Activated CD4-positive, alpha-beta T cell treated with anti-CD3 and anti-CD28 coated beads for 36 hours (primary cell): Measurements from ENCODE around the gene URB1. TPM values are rescaled to one million over a fixed set of nuclear protein-coding genes. Genes with fewer than 3 reads are reported as not detected.
A peak's percentile ranks its signal among the peaks of the same experiment; 100 is the strongest.

Experiments
- ATAC-seq: fragments of 200-7000 bp; cut with Tn5 transposase; one replicate; pipeline ENCODE4 v1.10.0; 2021; ENCODE audit warnings: mild to moderate bottlenecking, moderate library complexity
- CTCF ChIA-PET: fragments of 350-600 bp; sonication (Branson Sonifier 250); formaldehyde crosslinking; loops from one replicate; lab custom pipeline; 2021; ENCODE audit warnings: antibody characterized with exemption; lab: Charles Lee
- POLR2A ChIA-PET: fragments of 350-600 bp; sonication (Branson Sonifier 250); formaldehyde crosslinking; loops from one replicate; lab custom pipeline; 2021; ENCODE audit warnings: antibody characterized with exemption, inconsistent platforms; lab: Charles Lee
- DNase-seq: peaks from one replicate; pipeline ENCODE4 v3.0.0-alpha.2; 2020
- H3K27ac Mint-ChIP-seq: one replicate; pipeline ENCODE4 v1.8.0; 2021; ENCODE audit warnings: mixed read lengths
- H3K27me3 Mint-ChIP-seq: one replicate; pipeline ENCODE4 v1.8.0; 2021; ENCODE audit warnings: mixed read lengths
- H3K36me3 Mint-ChIP-seq: one replicate; pipeline ENCODE4 v1.8.0; 2021; ENCODE audit warnings: low read depth, mixed read lengths
- H3K4me1 Mint-ChIP-seq: one replicate; pipeline ENCODE4 v1.8.0; 2021; ENCODE audit warnings: mixed read lengths
- H3K4me3 Mint-ChIP-seq: one replicate; pipeline ENCODE4 v1.8.0; 2021; ENCODE audit warnings: mild to moderate bottlenecking, moderate library complexity, mixed read lengths
- H3K9me3 Mint-ChIP-seq: one replicate; pipeline ENCODE4 v1.8.0; 2021; ENCODE audit warnings: low read depth, mixed read lengths
- intact Hi-C, 2 experiments: fragments of 100-400 bp; cut with DNase I in 1 of 2; cut with micrococcal nuclease in 1 of 2; formaldehyde crosslinking; loops; one replicate each; pipeline versions ENCODE4 v1.14.2 to v1.15.1; 2022 to 2024; cut with DNase I, micrococcal nuclease
- total RNA-seq, 2 experiments: library from RNA; stranded (reverse); gene quantifications; one replicate each; pipeline ENCODE4 v1.2.3, GENCODE V29; 2021

URB1 gene
- total RNA-seq, 2 experiments from 2014 or later = 24.6 to 28.5 TPM

DNA sequence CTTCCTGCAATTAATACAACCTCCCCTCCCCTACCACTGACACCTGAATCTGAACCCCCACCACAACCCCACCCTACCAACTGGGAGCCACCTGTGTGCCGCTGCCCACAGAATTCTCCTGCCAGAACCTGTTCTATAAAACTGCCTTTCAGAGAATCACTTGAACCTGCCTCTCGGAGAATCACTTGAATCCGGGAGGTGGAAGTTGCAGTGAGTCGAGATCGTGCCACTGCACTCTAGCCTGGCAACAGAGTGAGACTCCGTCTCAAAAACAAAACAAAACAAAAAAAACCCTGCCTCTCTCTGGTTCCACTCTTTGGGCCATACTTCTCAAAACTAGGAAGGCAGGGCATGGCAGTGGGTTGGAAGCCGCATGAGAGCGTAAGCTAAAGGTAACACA, 5.7 kb downstream of the URB1 start:
- intact Hi-C loops = no loop called here
- Mint-ChIP-seq H3K4me1 (peaks cover 59% of the 10 kb centered on the region), H3K9me3 (no peaks in the 10 kb centered on the region), H3K27me3 (no peaks in the 10 kb centered on the region), H3K36me3 (peaks cover 60% of the 10 kb centered on the region), H3K27ac (peak overlapping the region; percentile 48), H3K4me3 (no peak overlapping the region)
- POLR2A ChIA-PET = interaction anchor here (0.5 kb wide), 1 partner anchor 334 kb away, joined by 8 read pairs; no protein-coding TSS in a partner anchor
- no peak for DNase-seq
- CTCF ChIA-PET = interaction anchor here (0.5 kb wide), 1 partner anchor 340 kb away, joined by 5 read pairs; no protein-coding TSS in a partner anchor
- no peak for ATAC-seq

- DNase-seq (no peak), ATAC-seq (peak; percentile 55)
- H3K27me3 Mint-ChIP-seq = no peaks in the 10 kb centered on the region
- no peak overlapping the region for H3K27ac Mint-ChIP-seq
- peaks cover 54% of the 10 kb centered on the region for H3K4me1 Mint-ChIP-seq
- H3K36me3 Mint-ChIP-seq = peaks cover 58% of the 10 kb centered on the region
- ChIA-PET CTCF (interaction anchor here (0.9 kb wide), 1 partner anchor 186 kb away, joined by 3 read pairs; no protein-coding TSS in a partner anchor), POLR2A (no interaction called here)
- no peaks in the 10 kb centered on the region for H3K9me3 Mint-ChIP-seq
- H3K4me3 Mint-ChIP-seq = no peak overlapping the region
- intact Hi-C loops = no loop called here
Observed at GRCh38 chr21:32386195-32386870, 6.5 kb downstream of the URB1 start.

DNA sequence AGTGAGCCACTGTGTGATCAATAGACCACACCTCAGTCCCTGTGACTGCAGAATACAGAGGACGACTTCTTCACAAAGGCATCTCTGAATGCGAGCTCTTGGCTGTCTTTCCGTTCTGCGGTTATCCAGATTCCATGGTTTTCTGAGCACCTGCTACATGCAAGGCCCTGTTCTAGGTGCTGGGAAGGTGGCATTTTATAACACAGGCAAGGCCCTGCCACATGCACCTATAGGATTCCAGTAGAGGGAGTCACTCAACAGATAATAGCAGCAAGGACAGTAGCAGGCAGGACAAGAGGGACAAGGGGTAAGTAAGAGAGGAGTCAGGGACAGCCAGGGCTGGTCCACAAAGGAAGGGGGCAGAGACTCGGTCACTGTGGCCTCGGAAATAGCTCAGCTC, 9.0 kb downstream of the URB1 start:
- H3K27ac Mint-ChIP-seq = no peak overlapping the region
- CTCF ChIA-PET = interaction anchor here (0.6 kb wide), 1 partner anchor 185 kb away, joined by 3 read pairs; no protein-coding TSS in a partner anchor
- peaks cover 66% of the 10 kb centered on the region for H3K36me3 Mint-ChIP-seq
- POLR2A ChIA-PET = interaction anchor here (0.6 kb wide), 1 partner anchor 388 kb away, joined by 3 read pairs; the partner anchor contains the start of gene PAXBP1
- intact Hi-C loops = no loop called here
- peaks cover 29% of the 10 kb centered on the region for H3K4me1 Mint-ChIP-seq
- H3K4me3 Mint-ChIP-seq = no peak overlapping the region
- no peaks in the 10 kb centered on the region for H3K27me3 Mint-ChIP-seq
- ATAC-seq (no peak), DNase-seq (no peak)
- H3K9me3 Mint-ChIP-seq = no peaks in the 10 kb centered on the region

DNA sequence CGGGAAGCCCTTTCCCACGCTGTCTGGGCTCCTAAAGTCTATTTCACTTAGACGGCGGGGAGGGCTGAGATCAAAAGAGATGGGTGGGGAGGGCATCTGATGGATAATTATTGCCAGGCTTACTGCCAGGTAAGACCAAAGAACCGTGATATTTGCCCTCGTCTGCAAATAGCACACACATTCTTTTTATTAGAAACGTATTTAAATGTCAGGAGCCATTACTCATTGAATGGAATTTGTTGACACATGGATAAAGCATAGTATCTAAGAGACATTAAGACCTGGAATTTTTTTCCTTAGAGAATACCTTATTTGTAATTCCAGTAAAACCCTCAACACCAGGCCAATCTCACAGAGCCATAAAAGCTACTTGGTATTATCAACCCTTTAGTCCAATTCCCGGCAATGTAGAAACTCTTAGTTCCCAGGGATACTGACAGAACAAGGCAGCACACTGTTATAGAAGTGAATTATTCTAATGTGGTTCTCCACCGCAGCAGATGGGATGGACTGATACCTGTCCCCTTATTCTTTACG, 10.6 kb downstream of the URB1 start:
- ATAC-seq (no peak), DNase-seq (no peak)
- Mint-ChIP-seq H3K9me3 (no peaks in the 10 kb centered on the region), H3K36me3 (peaks cover 70% of the 10 kb centered on the region), H3K27me3 (no peaks in the 10 kb centered on the region), H3K4me3 (no peak overlapping the region), H3K4me1 (peaks cover 17% of the 10 kb centered on the region), H3K27ac (no peak overlapping the region)
- ChIA-PET CTCF (no interaction called here), POLR2A (no interaction called here)
- intact Hi-C loops = no loop called here

GRCh38 chr21:32381571-32381970, 11.2 kb downstream of the URB1 start:
- POLR2A ChIA-PET = no interaction called here
- Mint-ChIP-seq H3K9me3 (no peaks in the 10 kb centered on the region), H3K4me1 (peaks cover 11% of the 10 kb centered on the region), H3K4me3 (no peak overlapping the region), H3K36me3 (peaks cover 73% of the 10 kb centered on the region), H3K27ac (no peak overlapping the region), H3K27me3 (no peaks in the 10 kb centered on the region)
- intact Hi-C loops = no loop called here
- ATAC-seq (no peak), DNase-seq (no peak)
- CTCF ChIA-PET = no interaction called here

DNA sequence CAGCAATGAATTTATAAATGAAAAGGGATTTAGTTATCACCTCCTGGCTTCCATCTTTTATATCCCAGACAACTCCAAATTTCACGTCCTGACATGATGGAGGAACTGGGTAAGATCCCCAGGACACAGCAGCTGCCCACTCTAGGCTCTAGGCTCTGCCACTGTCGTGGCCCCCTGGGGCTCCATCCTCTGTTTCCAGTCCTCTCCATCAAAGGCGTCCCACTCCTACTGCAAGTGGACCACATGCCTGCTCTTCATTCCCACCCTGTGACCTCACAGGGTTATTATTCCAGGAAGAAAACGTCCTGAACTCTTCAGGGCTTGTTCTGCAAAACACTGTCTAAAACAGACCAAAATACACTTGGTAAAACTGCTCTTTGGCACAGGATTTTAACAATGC, 11.9 kb downstream of the URB1 start:
- ChIA-PET CTCF (no interaction called here), POLR2A (no interaction called here)
- Mint-ChIP-seq H3K9me3 (no peaks in the 10 kb centered on the region), H3K36me3 (peaks cover 77% of the 10 kb centered on the region), H3K27me3 (no peaks in the 10 kb centered on the region), H3K4me3 (no peak overlapping the region), H3K27ac (no peak overlapping the region), H3K4me1 (peaks cover 9% of the 10 kb centered on the region)
- intact Hi-C loops = no loop called here
- DNase-seq (no peak), ATAC-seq (no peak)

DNA sequence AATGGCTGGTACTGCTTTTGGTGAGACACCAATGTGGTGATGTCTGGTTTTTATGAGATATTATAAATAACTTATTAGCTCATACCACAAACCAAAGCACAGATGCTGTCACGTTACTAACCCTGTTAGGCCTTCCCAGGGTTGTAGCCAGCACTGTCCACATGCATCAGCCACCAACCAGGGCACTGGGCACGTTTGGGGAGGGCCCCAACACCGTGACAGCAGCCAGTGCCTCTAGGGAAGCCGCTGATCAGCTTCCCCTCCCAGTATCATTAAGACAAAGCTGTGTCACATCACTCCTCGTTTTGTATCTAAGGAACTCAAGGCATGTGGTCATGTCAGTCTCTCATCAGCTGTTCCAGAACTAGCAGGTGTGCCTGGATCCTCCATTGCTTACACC, 13.9 kb downstream of the URB1 start:
- Mint-ChIP-seq H3K4me1 (no peaks in the 10 kb centered on the region), H3K36me3 (peaks cover 62% of the 10 kb centered on the region), H3K9me3 (no peaks in the 10 kb centered on the region), H3K27ac (no peak overlapping the region), H3K4me3 (no peak overlapping the region), H3K27me3 (no peaks in the 10 kb centered on the region)
- DNase-seq (no peak), ATAC-seq (no peak)
- ChIA-PET CTCF (interaction anchor here (0.7 kb wide), 1 partner anchor 222 kb away, joined by 3 read pairs; no protein-coding TSS in a partner anchor), POLR2A (no interaction called here)
- intact Hi-C loops = no loop called here

DNA sequence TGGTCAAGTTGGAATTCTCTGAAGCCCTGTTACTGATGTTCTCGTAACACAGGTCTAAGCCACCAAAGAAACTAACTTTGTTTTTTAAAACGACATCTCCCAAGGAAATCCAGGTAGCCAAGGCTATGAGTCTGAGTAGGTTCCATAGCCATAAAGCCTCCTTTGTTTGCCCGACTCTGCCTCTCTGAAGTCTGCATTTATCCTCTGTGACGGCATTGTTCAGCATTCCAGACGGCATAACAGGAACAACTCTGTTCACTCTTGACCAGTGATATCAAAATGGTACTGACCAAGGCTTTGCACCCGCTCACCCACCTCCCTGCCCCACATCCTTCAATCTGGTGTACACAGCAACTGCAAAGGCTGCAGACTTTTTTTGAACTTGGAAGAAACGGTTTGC, 14.8 kb downstream of the URB1 start:
- Mint-ChIP-seq H3K27ac (no peak overlapping the region), H3K4me1 (no peaks in the 10 kb centered on the region), H3K9me3 (no peaks in the 10 kb centered on the region), H3K27me3 (no peaks in the 10 kb centered on the region), H3K4me3 (no peak overlapping the region), H3K36me3 (peaks cover 54% of the 10 kb centered on the region)
- DNase-seq = no peak
- ChIA-PET POLR2A (no interaction called here), CTCF (no interaction called here)
- no peak for ATAC-seq
- intact Hi-C loops = no loop called here

DNA sequence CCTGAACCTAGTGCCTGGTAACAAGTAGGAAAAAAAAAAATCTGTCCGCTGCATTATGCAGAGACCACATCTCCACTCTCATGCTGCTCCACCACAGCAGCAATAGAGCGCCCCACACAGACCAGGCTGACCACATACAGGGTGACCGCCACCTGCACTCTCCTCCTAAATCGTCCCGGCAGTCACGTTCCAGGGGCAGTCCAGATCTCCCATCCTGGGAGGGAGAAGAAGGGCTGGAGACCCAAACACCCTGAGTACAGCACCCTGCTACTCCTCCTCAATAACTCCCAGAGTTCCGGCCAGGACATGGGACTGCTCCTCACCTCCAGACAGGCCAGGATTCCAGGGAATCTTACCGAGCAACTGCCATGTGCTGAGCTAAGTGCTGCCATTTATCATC, 15.3 kb downstream of the URB1 start:
- H3K4me1 Mint-ChIP-seq = no peaks in the 10 kb centered on the region
- H3K4me3 Mint-ChIP-seq = no peak overlapping the region
- ATAC-seq (no peak), DNase-seq (no peak)
- POLR2A ChIA-PET = no interaction called here
- peaks cover 53% of the 10 kb centered on the region for H3K36me3 Mint-ChIP-seq
- CTCF ChIA-PET = interaction anchor here (0.7 kb wide), 1 partner anchor 68 kb away, joined by 4 read pairs; no protein-coding TSS in a partner anchor
- H3K27me3 Mint-ChIP-seq = no peaks in the 10 kb centered on the region
- intact Hi-C loops = no loop called here
- H3K27ac Mint-ChIP-seq = no peak overlapping the region
- no peaks in the 10 kb centered on the region for H3K9me3 Mint-ChIP-seq

DNA sequence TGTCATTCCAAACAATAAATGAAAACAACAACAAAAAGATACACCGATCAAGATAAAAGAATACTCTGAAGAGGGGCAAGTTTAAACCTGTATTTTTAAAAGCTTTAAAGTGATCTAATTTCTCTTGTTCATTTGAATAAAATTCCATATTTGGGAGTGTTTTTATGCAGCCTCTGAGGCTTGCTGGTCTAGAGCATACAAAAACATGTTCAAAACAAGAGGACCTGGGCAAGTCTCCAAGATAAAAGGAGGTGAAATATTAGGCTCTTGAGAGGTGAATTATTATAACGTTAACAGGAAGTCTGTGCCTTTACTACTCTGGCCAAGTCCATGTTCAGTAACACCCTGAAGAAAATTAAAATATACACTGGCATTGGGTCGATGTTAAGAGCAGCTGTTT, 20.1 kb downstream of the URB1 start:
- no peaks in the 10 kb centered on the region for H3K27me3 Mint-ChIP-seq
- H3K9me3 Mint-ChIP-seq = no peaks in the 10 kb centered on the region
- intact Hi-C loops = no loop called here
- ChIA-PET CTCF (interaction anchor here (1.3 kb wide), 1 partner anchor 228 kb away, joined by 6 read pairs; no protein-coding TSS in a partner anchor), POLR2A (interaction anchor here (0.6 kb wide), 1 partner anchor 209 kb away, joined by 3 read pairs; no protein-coding TSS in a partner anchor)
- peaks cover 55% of the 10 kb centered on the region for H3K36me3 Mint-ChIP-seq
- peaks cover 14% of the 10 kb centered on the region for H3K4me1 Mint-ChIP-seq
- no peak for DNase-seq
- no peak overlapping the region for H3K27ac Mint-ChIP-seq
- H3K4me3 Mint-ChIP-seq = no peak overlapping the region
- no peak for ATAC-seq

GRCh38 chr21:32371913-32372314, 20.9 kb downstream of the URB1 start:
- Mint-ChIP-seq H3K4me1 (peaks cover 14% of the 10 kb centered on the region), H3K36me3 (peaks cover 56% of the 10 kb centered on the region), H3K4me3 (no peak overlapping the region), H3K27me3 (no peaks in the 10 kb centered on the region), H3K27ac (peak overlapping the region; percentile 78), H3K9me3 (no peaks in the 10 kb centered on the region)
- intact Hi-C loops = no loop called here
- no peak for DNase-seq
- ChIA-PET CTCF (no interaction called here), POLR2A (interaction anchor here (0.6 kb wide), 1 partner anchor 22 kb away, joined by 3 read pairs; no protein-coding TSS in a partner anchor)
- peak; percentile 82 for ATAC-seq
